22Rv1 (cell line): Measurements from ENCODE around the gene CRMP1.

Experiments used
- ZFX ChIP-seq: fragments of 450-650 bp; IDR thresholded peaks from 2 replicates; pipeline ENCODE4 v1.6.1; 2017; ENCODE audit warnings: antibody characterized with exemption, borderline replicate concordance
- TF ChIP-seq, protein P1 (sequence below): fragments of 450-650 bp; IDR thresholded peaks from 2 replicates; pipeline ENCODE4 v1.5.1; 2017; ENCODE audit warnings: mild to moderate bottlenecking

DNA sequence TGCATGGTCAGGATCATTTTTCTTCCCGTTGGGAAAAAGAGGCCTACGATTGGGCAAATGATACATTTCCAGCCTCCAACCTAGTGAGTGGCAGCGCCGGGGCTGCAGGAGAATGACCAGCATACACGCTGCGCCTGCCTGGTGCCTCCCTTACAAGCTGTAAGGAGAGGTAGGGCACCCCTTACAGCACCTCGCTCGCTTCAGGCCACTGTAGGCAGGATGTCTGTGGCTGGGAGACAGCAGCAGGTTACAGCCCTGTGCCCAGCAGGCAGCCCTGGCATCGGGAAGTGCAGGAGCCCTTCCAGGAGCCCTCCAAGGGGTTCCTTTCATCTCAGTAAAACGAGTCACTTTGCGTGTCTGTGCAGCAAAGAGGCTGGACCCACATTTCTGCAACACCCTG, 93.5 kb downstream of the CRMP1 start:
- TF ChIP-seq, protein P1, sequence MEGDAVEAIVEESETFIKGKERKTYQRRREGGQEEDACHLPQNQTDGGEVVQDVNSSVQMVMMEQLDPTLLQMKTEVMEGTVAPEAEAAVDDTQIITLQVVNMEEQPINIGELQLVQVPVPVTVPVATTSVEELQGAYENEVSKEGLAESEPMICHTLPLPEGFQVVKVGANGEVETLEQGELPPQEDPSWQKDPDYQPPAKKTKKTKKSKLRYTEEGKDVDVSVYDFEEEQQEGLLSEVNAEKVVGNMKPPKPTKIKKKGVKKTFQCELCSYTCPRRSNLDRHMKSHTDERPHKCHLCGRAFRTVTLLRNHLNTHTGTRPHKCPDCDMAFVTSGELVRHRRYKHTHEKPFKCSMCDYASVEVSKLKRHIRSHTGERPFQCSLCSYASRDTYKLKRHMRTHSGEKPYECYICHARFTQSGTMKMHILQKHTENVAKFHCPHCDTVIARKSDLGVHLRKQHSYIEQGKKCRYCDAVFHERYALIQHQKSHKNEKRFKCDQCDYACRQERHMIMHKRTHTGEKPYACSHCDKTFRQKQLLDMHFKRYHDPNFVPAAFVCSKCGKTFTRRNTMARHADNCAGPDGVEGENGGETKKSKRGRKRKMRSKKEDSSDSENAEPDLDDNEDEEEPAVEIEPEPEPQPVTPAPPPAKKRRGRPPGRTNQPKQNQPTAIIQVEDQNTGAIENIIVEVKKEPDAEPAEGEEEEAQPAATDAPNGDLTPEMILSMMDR, result no peak
- TF ChIP-seq ZFX, result no peak
